DND-41 (cell line): Measurements from ENCODE around the gene PP2D1.

Experiments used
- CTCF ChIP-seq: IDR thresholded peaks from 2 replicates; pipeline ENCODE4 v1.5.1; 2012; ENCODE audit warnings: borderline replicate concordance, low read length, moderate library complexity, mild to moderate bottlenecking; ENCODE audit not compliant: poor library complexity, severe bottlenecking; ENCODE audit errors: extremely low read depth
- EZH2 ChIP-seq: IDR thresholded peaks from 3 replicates; pipeline ENCODE4 v1.6.1; 2012; ENCODE audit warnings: borderline replicate concordance, low read depth, mild to moderate bottlenecking, moderate library complexity, low read length, inconsistent platforms; ENCODE audit not compliant: severe bottlenecking

GRCh38 chr3:20043825-20044224 is 31.8 kb upstream of the PP2D1 start:
- TF ChIP-seq CTCF (no peak), EZH2 (no peak)
